Trophoblast cell (in vitro differentiated cells and primary cell): ENCODE results near the gene CLIC3.

ENCODE experiments used
- DNase-seq, 2 donors: peaks; one replicate each; pipeline ENCODE4 v3.0.0-alpha.2; 2016
- H2AFZ ChIP-seq: 2 replicates; pipeline ENCODE4 v1.6.1; 2013; ENCODE audit warnings: low read length, moderate library complexity, mild to moderate bottlenecking; ENCODE audit not compliant: insufficient read depth, poor library complexity
- H2AK5ac ChIP-seq: 2 replicates; pipeline ENCODE4 v1.6.1; 2013; ENCODE audit warnings: mild to moderate bottlenecking, low read length
- H2BK120ac ChIP-seq: 2 replicates; pipeline ENCODE4 v1.6.1; 2013; ENCODE audit warnings: low read length, mild to moderate bottlenecking, moderate library complexity; ENCODE audit not compliant: insufficient read depth, poor library complexity
- H2BK12ac ChIP-seq: 2 replicates; pipeline ENCODE4 v1.6.1; 2013; ENCODE audit warnings: mild to moderate bottlenecking, low read length, moderate library complexity
- H2BK5ac ChIP-seq: 2 replicates; pipeline ENCODE4 v1.6.1; 2013; ENCODE audit warnings: low read length, low read depth, moderate library complexity, mild to moderate bottlenecking; ENCODE audit not compliant: poor library complexity
- H3K14ac ChIP-seq: 2 replicates; pipeline ENCODE4 v1.6.1; 2013; ENCODE audit warnings: mild to moderate bottlenecking, low read length
- H3K18ac ChIP-seq: 2 replicates; pipeline ENCODE4 v1.6.1; 2013; ENCODE audit warnings: mild to moderate bottlenecking, low read length
- H3K23ac ChIP-seq: 2 replicates; pipeline ENCODE4 v1.6.1; 2013; ENCODE audit warnings: low read length
- H3K27ac ChIP-seq: 2 replicates; pipeline ENCODE4 v1.5.1; 2013; ENCODE audit warnings: low read depth, mild to moderate bottlenecking, inconsistent platforms, low read length, moderate library complexity
- H3K27me3 ChIP-seq: 2 replicates; pipeline ENCODE4 v1.6.1; 2013; ENCODE audit warnings: inconsistent platforms, mild to moderate bottlenecking, low read length, moderate library complexity; ENCODE audit not compliant: insufficient read depth
- H3K36me3 ChIP-seq, 2 experiments: 1 replicate in 1 of 2; 2 replicates in 1 of 2; pipeline ENCODE4 v1.6.1; 2013; ENCODE audit warnings: low read length in 2 of 2, mild to moderate bottlenecking in 2 of 2, moderate library complexity in 1 of 2; ENCODE audit not compliant: insufficient read depth in 2 of 2, control insufficient read depth in 1 of 2
- H3K4ac ChIP-seq: 2 replicates; pipeline ENCODE4 v1.6.1; 2013; ENCODE audit warnings: low read depth, mild to moderate bottlenecking, low read length, moderate library complexity
- H3K4me1 ChIP-seq, 2 experiments: 1 replicate in 1 of 2; 2 replicates in 1 of 2; pipeline ENCODE4 v1.6.1; 2013; ENCODE audit warnings: low read length in 2 of 2, mild to moderate bottlenecking in 2 of 2, moderate library complexity in 1 of 2; ENCODE audit not compliant: insufficient read depth in 2 of 2, control insufficient read depth in 1 of 2
- H3K4me2 ChIP-seq: 2 replicates; pipeline ENCODE4 v1.6.1; 2013; ENCODE audit warnings: inconsistent platforms, mild to moderate bottlenecking, low read length, moderate library complexity
- H3K4me3 ChIP-seq: 2 replicates; pipeline ENCODE4 v1.5.1; 2013; ENCODE audit warnings: mild to moderate bottlenecking, low read depth, low read length, inconsistent platforms
- H3K79me1 ChIP-seq: one replicate; pipeline ENCODE4 v1.6.1; 2013; ENCODE audit warnings: low read length
- H3K79me2 ChIP-seq: 2 replicates; pipeline ENCODE4 v1.6.1; 2013; ENCODE audit warnings: low read length, mild to moderate bottlenecking; ENCODE audit not compliant: control insufficient read depth, insufficient read depth, poor library complexity
- H3K9ac ChIP-seq: 2 replicates; pipeline ENCODE4 v1.6.1; 2013; ENCODE audit warnings: mild to moderate bottlenecking, low read length
- H3K9me3 ChIP-seq: 2 replicates; pipeline ENCODE4 v1.6.1; 2013; ENCODE audit warnings: low read depth, mild to moderate bottlenecking, control low read depth, inconsistent platforms, low read length; ENCODE audit not compliant: insufficient read depth
- H4K12ac ChIP-seq: 2 replicates; pipeline ENCODE4 v1.6.1; 2013; ENCODE audit warnings: low read depth, mild to moderate bottlenecking, low read length, moderate library complexity
- H4K8ac ChIP-seq: 2 replicates; pipeline ENCODE4 v1.6.1; 2013; ENCODE audit warnings: low read depth, mild to moderate bottlenecking, low read length, moderate library complexity
- H4K91ac ChIP-seq: one replicate; pipeline ENCODE4 v1.6.1; 2013; ENCODE audit warnings: low read depth, mild to moderate bottlenecking, low read length, moderate library complexity
- WGBS: extraction: QIAGEN DNeasy Blood & Tissue Kit; methylation state at CpG from one replicate; pipeline ENCODE4 v1.1.7; 2013; ENCODE audit warnings: missing lambda C conversion rate; ENCODE audit not compliant: insufficient read length, insufficient coverage; ENCODE audit errors: extremely low coverage; 5-methylcytosine and 5-hydroxymethylcytosine counted together

CLIC3 gene

GRCh38 chr9:137017071-137017470 is 20.7 kb upstream of the CLIC3 start:
- no peak overlapping the region for H2AK5ac ChIP-seq
- no CpG with 5 or more reads among the region's 28 CpGs for whole genome bisulfite sequencing

GRCh38 chr9:137016436-137016835 is 20.1 kb upstream of the CLIC3 start:
- H3K23ac ChIP-seq, result no peak overlapping the region
- no peak overlapping the region for H4K8ac ChIP-seq
- H3K9ac ChIP-seq, result no peak overlapping the region
- no CpG with 5 or more reads among the region's 16 CpGs for WGBS
- peaks cover 27% of the 10 kb centered on the region for H3K9me3 ChIP-seq
- no peak overlapping the region for H4K91ac ChIP-seq
- H2AK5ac ChIP-seq, result no peak overlapping the region
- no peaks in the 10 kb centered on the region for H3K79me2 ChIP-seq
- no peaks in the 10 kb centered on the region for H3K27me3 ChIP-seq
- H3K27ac ChIP-seq, result no peak overlapping the region
- no peaks in the 10 kb centered on the region for H3K4me1 ChIP-seq
- H3K79me1 ChIP-seq, result no peaks in the 10 kb centered on the region
- H3K36me3 ChIP-seq, result no peaks in the 10 kb centered on the region
- no peak overlapping the region for H3K4me2 ChIP-seq
- no peak overlapping the region for H2BK12ac ChIP-seq
- no peak overlapping the region for H2BK120ac ChIP-seq
- H3K4me3 ChIP-seq, result no peak overlapping the region
- H3K18ac ChIP-seq, result no peak overlapping the region
- no peak overlapping the region for H2BK5ac ChIP-seq
- no peak for DNase-seq
- no peak overlapping the region for H3K14ac ChIP-seq
- no peak overlapping the region for H3K4ac ChIP-seq
- no peak overlapping the region for H4K12ac ChIP-seq
- H2AFZ ChIP-seq, result no peak overlapping the region

More at GRCh38 chr9:137017071-137017470, 20.7 kb upstream of the CLIC3 start:
- no peak overlapping the region for H4K91ac ChIP-seq
- no peaks in the 10 kb centered on the region for H3K79me1 ChIP-seq
- H3K79me2 ChIP-seq, result no peaks in the 10 kb centered on the region
- H2BK5ac ChIP-seq, result no peak overlapping the region
- H2BK120ac ChIP-seq, result no peak overlapping the region
- no peak for DNase-seq
- H3K9ac ChIP-seq, result no peak overlapping the region
- H3K14ac ChIP-seq, result no peak overlapping the region
- no peaks in the 10 kb centered on the region for H3K36me3 ChIP-seq
- peak overlapping the region; percentile 27 for H3K4me3 ChIP-seq
- no peak overlapping the region for H2AFZ ChIP-seq
- peaks cover 27% of the 10 kb centered on the region for H3K9me3 ChIP-seq
- H3K4me2 ChIP-seq, result no peak overlapping the region
- no peak overlapping the region for H4K8ac ChIP-seq
- H3K23ac ChIP-seq, result no peak overlapping the region
- H3K27me3 ChIP-seq, result no peaks in the 10 kb centered on the region
- no peak overlapping the region for H3K27ac ChIP-seq
- H4K12ac ChIP-seq, result no peak overlapping the region
- H3K4me1 ChIP-seq, result no peaks in the 10 kb centered on the region
- no peak overlapping the region for H3K18ac ChIP-seq
- H2BK12ac ChIP-seq, result no peak overlapping the region
- no peak overlapping the region for H3K4ac ChIP-seq

- Histone ChIP-seq H3K9ac (no peak overlapping the region), H3K4me1 (no peaks in the 10 kb centered on the region), H3K4me3 (no peak overlapping the region), H2AFZ (no peak overlapping the region), H3K4ac (no peak overlapping the region), H2BK120ac (no peak overlapping the region), H3K9me3 (peaks cover 26% of the 10 kb centered on the region), H3K18ac (no peak overlapping the region), H2AK5ac (no peak overlapping the region), H3K27me3 (no peaks in the 10 kb centered on the region), H3K79me2 (no peaks in the 10 kb centered on the region), H3K79me1 (no peaks in the 10 kb centered on the region), H3K4me2 (no peak overlapping the region), H3K14ac (no peak overlapping the region), H3K36me3 (no peaks in the 10 kb centered on the region), H3K27ac (no peak overlapping the region), H4K8ac (no peak overlapping the region), H4K91ac (no peak overlapping the region), H3K23ac (no peak overlapping the region), H2BK12ac (no peak overlapping the region), H2BK5ac (no peak overlapping the region), H4K12ac (no peak overlapping the region)
- no peak for DNase-seq
- WGBS, result no CpG with 5 or more reads among the region's 21 CpGs
Measured at GRCh38 chr9:137015976-137016375, 19.6 kb upstream of the CLIC3 start.

GRCh38 chr9:137015540-137015930 is 19.2 kb upstream of the CLIC3 start:
- Histone ChIP-seq H2BK12ac (no peak overlapping the region), H3K23ac (no peak overlapping the region), H3K4ac (no peak overlapping the region), H2AK5ac (no peak overlapping the region), H3K4me1 (no peaks in the 10 kb centered on the region), H4K8ac (no peak overlapping the region), H3K79me1 (no peaks in the 10 kb centered on the region), H2BK5ac (no peak overlapping the region), H2AFZ (no peak overlapping the region), H4K12ac (no peak overlapping the region), H3K14ac (no peak overlapping the region), H3K27ac (no peak overlapping the region), H3K18ac (no peak overlapping the region), H3K9ac (no peak overlapping the region), H3K79me2 (no peaks in the 10 kb centered on the region), H4K91ac (no peak overlapping the region), H3K27me3 (no peaks in the 10 kb centered on the region), H2BK120ac (no peak overlapping the region), H3K36me3 (no peaks in the 10 kb centered on the region), H3K4me2 (no peak overlapping the region), H3K9me3 (peaks cover 24% of the 10 kb centered on the region), H3K4me3 (no peak overlapping the region)
- WGBS, result no CpG with 5 or more reads among the region's 25 CpGs
- DNase-seq, result no peak
